MV-4-11 (cell line): ENCODE data around the gene COX7A2L.
"Not testable (repeated sequence)": the region's sequence is repeated elsewhere in the genome, so short reads cannot be mapped to it uniquely, and the experiment has no call there.

Source experiments
- DNase-seq: peaks from one replicate; lab custom pipeline; 2025; lab: John Stamatoyannopoulos, UW

The COX7A2L gene

GRCh38 chr2:42339191-42339912 is 21.7 kb downstream of the COX7A2L start:
- no peak for DNase-seq

DNA sequence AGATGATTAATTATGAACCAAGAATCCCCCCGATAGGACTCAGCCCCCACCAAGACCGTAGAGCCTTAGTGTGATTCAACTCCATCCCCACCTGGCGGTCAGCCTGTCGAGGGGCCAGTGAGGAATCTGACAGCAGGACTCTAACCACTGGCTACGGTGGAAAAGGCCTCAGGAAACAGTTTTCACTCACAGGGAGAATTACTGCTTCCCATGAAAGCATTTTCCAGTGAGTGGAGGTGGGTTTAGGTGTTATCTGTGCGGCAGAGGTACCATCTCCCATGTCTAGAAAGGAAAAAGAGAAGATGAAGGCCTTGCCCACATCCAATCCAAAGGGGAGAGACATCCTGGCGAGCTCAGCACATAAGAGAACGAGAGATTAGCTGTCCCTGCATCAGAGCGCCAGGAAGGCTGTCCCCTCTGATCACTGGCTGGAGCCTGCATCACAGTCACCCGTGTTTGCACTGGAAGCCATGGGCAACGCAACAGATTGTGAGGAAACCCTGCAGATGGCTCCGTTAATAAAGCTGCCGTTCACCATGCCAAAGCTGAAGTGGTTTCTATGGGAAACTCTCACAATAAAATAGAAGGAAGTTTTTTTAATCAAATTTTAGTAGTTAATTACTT is 22.3 kb downstream of the COX7A2L start:
- DNase-seq: no peak

DNA sequence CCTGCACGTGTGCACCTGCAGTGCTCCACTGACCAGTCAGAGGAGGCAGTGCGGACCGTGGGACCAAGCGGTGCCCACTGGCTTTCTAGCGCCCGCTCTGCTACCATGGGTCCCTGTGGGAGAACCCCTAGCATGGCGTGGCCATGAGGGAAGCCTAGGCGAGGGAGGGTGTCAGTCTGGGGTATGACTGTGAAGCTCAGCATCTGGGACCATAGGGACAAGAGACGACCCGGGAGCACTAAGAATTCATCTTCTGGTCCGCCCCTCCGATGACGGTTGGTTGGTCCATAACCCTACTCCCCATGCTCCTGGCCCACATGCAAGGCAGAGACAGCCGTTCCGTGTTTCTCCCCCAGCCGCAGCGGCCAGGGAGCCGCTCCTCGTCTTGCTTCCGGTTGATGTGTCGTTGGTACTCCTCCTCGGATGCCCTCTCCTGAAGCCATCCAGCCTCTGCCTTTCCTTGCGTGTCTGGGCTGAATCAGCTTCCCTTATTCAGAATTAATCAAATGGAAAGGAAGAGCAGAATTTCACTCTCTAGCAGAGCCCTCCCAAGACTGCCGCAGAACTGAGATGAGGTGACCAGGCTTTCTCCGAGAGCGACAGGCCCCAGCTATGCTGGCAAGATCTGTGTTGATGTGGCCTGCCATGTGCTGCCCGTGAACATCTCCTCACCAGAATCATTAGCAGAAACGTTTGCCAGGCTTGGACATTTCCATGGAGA is 23.0 kb downstream of the COX7A2L start:
- no peak for DNase-seq

DNA sequence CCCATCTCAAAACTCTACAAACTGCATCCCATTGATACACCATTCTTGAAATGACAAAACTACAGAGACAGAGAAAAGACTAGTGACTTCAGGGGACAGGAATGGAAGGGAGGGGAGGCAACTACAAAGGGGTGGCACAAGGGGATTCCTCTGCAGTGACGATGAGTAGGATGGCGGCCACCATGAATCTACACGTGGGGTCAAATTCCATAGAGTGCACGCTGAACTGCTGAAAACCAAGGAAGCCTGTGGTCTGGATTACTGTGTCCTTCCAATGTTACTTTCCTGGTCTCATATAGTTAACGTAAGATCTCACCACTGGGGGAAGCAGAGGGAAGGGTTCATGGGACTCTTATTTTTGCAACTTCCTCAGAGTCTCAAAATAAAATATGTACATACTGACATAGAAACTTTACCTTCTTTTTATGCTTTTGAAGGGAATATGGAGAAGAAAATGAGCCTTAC is 23.6 kb downstream of the COX7A2L start:
- DNase-seq: no peak

- no peak for DNase-seq
These were observed 24.6 kb downstream of the COX7A2L start for GRCh38 chr2:42336361-42336965.

DNA sequence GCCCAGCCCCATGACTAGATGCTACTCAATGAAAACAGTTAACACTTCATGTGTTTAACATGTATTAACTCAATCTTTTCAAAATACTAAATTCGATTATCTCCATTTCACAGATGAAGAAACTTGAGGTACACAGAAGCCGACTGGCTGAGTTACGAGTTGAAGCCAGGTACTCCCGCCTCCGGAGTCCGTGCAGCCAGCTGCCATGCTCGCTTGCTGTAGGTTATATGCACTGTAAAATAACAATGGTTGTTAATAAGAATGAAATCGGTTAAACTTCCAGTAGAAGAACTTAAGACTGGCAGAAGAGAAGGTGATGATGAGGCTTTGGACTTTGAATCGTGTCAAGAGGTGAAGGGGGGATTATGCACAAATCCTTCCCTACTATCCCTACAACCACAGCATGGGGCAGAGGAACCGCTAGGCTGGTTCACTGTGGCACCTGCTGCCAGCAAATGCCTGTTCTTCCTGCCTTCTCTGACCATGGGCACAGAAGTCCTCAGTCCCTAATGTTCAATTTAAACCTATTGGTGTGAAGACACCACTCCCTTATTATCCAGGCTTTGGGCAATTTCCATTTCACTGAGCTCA is 25.4 kb downstream of the COX7A2L start:
- no peak for DNase-seq

DNA sequence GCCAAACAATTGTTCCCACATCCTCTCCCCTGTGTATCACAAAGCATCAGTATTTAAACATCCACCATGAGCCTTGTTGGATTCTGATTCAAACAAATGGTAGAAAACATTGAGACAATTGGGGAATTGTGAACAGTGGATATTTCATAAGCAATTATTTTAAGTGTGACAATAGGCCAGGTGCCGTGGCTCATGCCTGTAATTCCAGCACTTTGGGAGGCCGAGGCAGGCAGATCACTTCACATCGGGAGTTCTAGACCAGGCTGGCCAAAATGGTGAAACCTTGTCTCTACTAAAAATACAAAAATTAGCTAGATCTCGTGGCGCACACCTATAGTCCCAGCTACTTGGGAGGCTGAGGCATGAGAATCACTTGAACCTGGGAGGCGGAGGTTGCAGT is 26.2 kb downstream of the COX7A2L start:
- DNase-seq: not testable (repeated sequence)

- DNase-seq: no peak
These were observed 26.8 kb downstream of the COX7A2L start for GRCh38 chr2:42334220-42334619.

GRCh38 chr2:42333579-42333978 is 27.4 kb downstream of the COX7A2L start:
- no peak for DNase-seq

DNA sequence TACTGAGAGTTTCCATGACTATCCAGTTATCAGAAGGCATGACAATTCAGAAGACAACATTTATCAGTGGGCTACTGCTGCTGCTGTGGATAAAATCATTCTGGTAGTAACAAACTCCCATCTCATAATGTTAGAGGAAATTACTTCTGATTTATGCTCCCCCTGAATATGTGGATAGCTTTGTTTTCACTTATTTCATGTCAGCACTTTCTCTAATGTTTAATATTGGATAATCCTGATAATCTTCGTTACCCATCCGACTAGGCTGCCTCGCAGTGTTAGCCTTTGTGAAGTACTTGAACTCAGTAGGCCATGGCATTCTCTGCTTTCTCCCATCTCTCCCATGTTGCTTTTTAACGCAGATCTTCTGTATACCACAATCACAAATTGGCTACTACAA is 28.4 kb downstream of the COX7A2L start:
- DNase-seq: no peak

DNA sequence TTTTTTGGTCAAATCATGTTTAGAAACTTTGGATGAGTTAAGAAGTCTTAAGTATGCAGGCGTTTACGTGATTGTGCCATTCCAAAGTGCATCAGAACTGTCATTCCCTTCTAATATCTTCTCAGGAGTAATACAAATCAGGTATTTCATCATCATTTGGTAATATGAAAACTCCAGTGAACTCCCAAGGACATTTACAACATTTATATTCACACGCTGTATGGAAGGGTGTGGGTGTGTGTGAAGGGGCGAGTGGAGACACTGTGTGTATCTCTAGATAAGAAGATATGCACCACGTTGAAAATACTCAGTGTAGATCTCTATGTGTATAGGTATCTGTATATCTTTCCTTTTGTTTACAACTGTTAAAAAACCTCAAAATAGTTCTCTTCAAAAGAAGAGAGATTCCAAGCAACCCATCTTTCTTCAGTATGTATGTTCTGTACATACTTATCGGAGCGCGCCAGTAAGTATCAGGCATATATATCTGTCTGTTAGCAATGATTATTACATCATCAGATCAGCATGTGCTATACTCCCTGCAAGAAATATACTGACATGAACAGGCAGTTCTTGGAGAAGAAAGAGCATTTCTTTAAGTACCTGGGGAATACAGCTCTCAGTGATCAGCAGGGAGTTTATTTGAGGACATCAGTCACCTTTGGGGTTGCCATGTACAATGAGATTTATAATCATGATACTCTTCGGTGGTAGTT is 29.3 kb downstream of the COX7A2L start:
- no peak for DNase-seq

- no peak for DNase-seq
These were observed 31.3 kb downstream of the COX7A2L start for GRCh38 chr2:42329736-42330135.

GRCh38 chr2:42328923-42329322 is 32.1 kb downstream of the COX7A2L start:
- DNase-seq: no peak

- DNase-seq: peak; percentile 51
These were observed 32.7 kb downstream of the COX7A2L start for GRCh38 chr2:42328148-42328833.

DNA sequence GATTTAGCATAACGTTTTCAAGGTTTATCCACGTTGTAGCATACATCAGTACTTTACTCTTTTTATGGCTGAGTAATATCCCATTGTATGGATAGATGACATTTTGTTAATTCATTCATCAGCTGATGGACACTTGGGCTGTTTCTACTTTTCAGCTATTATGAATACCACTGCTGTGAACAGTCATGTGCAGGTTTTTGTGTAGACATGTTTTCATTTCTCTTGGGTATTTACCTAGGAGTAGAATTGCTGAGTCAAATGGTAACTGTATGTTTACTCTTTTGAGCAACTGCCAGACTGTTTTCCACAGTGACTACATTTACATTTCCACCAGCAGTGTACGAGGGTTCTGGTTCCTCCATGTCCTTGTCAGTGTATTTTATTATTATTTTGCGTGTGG is 33.9 kb downstream of the COX7A2L start:
- DNase-seq: no peak

GRCh38 chr2:42325609-42326008 is 35.4 kb downstream of the COX7A2L start:
- no peak for DNase-seq

DNA sequence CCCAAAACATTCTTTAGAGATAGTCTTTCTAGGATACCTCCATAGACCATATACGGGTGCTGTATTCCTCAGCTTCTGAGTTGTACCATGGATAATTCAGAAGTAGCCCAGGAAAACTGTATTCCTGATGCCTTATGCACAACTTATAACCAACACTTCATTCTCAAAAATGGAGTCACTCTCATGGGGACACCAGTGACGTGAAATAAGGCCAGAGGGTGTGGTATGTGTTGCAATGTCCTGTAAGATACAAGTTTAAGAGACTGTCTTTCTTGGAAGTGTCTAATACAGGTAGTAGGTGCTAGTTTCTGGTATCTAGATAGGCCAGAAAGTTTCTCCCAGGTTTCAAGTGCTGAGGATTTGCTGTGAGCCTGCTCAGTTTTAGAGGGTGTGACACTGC is 36.1 kb downstream of the COX7A2L start:
- no peak for DNase-seq

DNA sequence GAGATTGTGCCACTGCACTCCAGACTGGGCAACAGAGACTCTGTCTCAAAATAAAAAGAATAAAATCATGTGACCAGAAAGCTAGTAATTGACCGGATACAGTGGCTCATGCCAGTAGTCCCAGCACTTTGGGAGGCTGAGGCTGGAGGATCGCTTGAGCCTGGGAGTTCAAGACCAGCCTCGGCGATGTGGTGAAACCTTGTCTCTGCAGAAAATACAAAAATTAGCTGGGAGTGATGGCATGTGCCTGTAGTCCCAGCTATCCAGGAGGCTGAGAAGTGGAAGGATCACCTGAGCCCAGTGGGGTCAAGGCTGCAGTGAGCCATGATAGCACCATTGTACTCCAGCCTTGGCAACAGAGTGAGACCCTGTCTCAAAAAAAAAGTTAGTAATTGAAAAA is 36.8 kb downstream of the COX7A2L start:
- no peak for DNase-seq

- DNase-seq: no peak
These were observed 39.5 kb downstream of the COX7A2L start for GRCh38 chr2:42321452-42322064.

GRCh38 chr2:42319265-42319664 is 41.8 kb downstream of the COX7A2L start:
- DNase-seq: no peak

DNA sequence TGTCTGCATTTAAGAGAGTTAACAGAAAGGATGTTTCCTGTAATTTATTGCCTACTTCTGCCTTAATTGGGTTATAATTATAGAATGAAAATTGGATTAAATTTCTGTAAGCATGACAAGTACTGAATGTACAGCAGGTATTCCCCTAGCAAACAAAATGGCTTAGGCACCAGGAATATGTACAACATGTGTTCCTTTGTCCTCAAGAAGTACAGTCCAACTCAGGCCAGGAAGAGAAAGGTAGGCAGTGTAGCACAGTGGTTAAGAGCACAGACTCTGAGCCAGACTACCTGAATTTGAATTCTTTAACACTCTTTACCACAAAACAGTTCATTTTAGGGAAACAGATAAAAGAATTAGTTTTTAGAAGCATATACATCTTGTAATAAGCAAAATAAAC is 43.1 kb downstream of the COX7A2L start:
- no peak for DNase-seq
